Mesenchymal stem cell (in vitro differentiated cells and primary cell): ENCODE measurements around the gene FERD3L.

Experiments
- DNase-seq: peaks from one replicate; pipeline ENCODE4 v3.0.0-alpha.2; 2013
- H2AFZ ChIP-seq: one replicate; pipeline ENCODE4 v1.6.1; 2013; ENCODE audit warnings: low read depth, mild to moderate bottlenecking, control low read depth, inconsistent platforms, low read length, moderate library complexity
- H2AK5ac ChIP-seq: 2 replicates; pipeline ENCODE4 v1.6.1; 2013; ENCODE audit warnings: low read length, moderate library complexity, mild to moderate bottlenecking, inconsistent platforms; ENCODE audit not compliant: severe bottlenecking
- H2BK120ac ChIP-seq: one replicate; pipeline ENCODE4 v1.6.1; 2013; ENCODE audit warnings: low read depth, mild to moderate bottlenecking, inconsistent platforms, low read length, moderate library complexity
- H2BK12ac ChIP-seq, 2 experiments: one replicate each; pipeline ENCODE4 v1.6.1; 2013; ENCODE audit warnings: inconsistent platforms in 2 of 2, low read length in 2 of 2, mild to moderate bottlenecking in 2 of 2, moderate library complexity in 2 of 2, control low read depth in 1 of 2
- H2BK15ac ChIP-seq: one replicate; pipeline ENCODE4 v1.6.1; 2013; ENCODE audit warnings: mild to moderate bottlenecking, low read depth, inconsistent platforms; ENCODE audit not compliant: poor library complexity, severe bottlenecking
- H2BK5ac ChIP-seq: 2 replicates; pipeline ENCODE4 v1.6.1; 2013; ENCODE audit warnings: low read depth, mild to moderate bottlenecking, low read length, control low read depth, inconsistent platforms; ENCODE audit not compliant: poor library complexity, severe bottlenecking
- H3K14ac ChIP-seq, 2 experiments: one replicate each; pipeline ENCODE4 v1.6.1; 2013; ENCODE audit warnings: inconsistent platforms in 2 of 2, low read length in 2 of 2, control low read depth in 1 of 2, mild to moderate bottlenecking in 1 of 2, moderate library complexity in 1 of 2
- H3K18ac ChIP-seq, 2 experiments: one replicate each; pipeline ENCODE4 v1.6.1; 2013; ENCODE audit warnings: inconsistent platforms in 2 of 2, low read length in 2 of 2, control low read depth in 1 of 2, low read depth in 1 of 2, mild to moderate bottlenecking in 1 of 2
- H3K23ac ChIP-seq, 2 experiments: one replicate each; pipeline ENCODE4 v1.6.1; 2013; ENCODE audit warnings: inconsistent platforms in 2 of 2, low read length in 2 of 2, mild to moderate bottlenecking in 2 of 2, moderate library complexity in 2 of 2, control low read depth in 1 of 2
- H3K27ac ChIP-seq: 2 replicates; pipeline ENCODE4 v1.5.1; 2013; ENCODE audit warnings: mild to moderate bottlenecking, moderate library complexity, low read length, control low read depth, inconsistent platforms; ENCODE audit not compliant: poor library complexity, severe bottlenecking
- H3K27me3 ChIP-seq, 2 experiments: 2 replicates each; pipeline versions ENCODE4 v1.6.1 to v1.7.0; 2013; ENCODE audit warnings: low read length in 2 of 2, mild to moderate bottlenecking in 2 of 2, moderate library complexity in 2 of 2, control low read depth in 1 of 2, inconsistent platforms in 1 of 2; ENCODE audit not compliant: control insufficient read depth in 1 of 2, insufficient read depth in 1 of 2
- H3K36me3 ChIP-seq, 2 experiments: 2 replicates each; pipeline versions ENCODE4 v1.6.1 to v1.7.0; 2013; ENCODE audit warnings: low read length in 2 of 2, control low read depth in 1 of 2, inconsistent platforms in 1 of 2, low read depth in 1 of 2, mild to moderate bottlenecking in 1 of 2; ENCODE audit not compliant: insufficient read depth in 2 of 2, control insufficient read depth in 1 of 2
- H3K4ac ChIP-seq, 2 experiments: one replicate each; pipeline ENCODE4 v1.6.1; 2013; ENCODE audit warnings: inconsistent platforms in 2 of 2, low read length in 2 of 2, mild to moderate bottlenecking in 2 of 2, moderate library complexity in 2 of 2, control low read depth in 1 of 2, low read depth in 1 of 2
- H3K4me1 ChIP-seq: 2 replicates; pipeline ENCODE4 v1.6.1; 2013; ENCODE audit warnings: low read depth, low read length, control low read depth; ENCODE audit not compliant: control insufficient read depth, insufficient read depth
- H3K4me2 ChIP-seq: 2 replicates; pipeline ENCODE4 v1.6.1; 2013; ENCODE audit warnings: low read length, mild to moderate bottlenecking, inconsistent platforms; ENCODE audit not compliant: poor library complexity, severe bottlenecking
- H3K4me3 ChIP-seq, 2 experiments: 2 replicates each; pipeline versions ENCODE4 v1.5.1 to v1.7.0; 2013; ENCODE audit warnings: low read length in 2 of 2, mild to moderate bottlenecking in 2 of 2, control low read depth in 1 of 2, low read depth in 1 of 2; ENCODE audit not compliant: insufficient read depth in 1 of 2
- H3K79me1 ChIP-seq: replicated peaks from 2 replicates; pipeline ENCODE4 v1.6.1; 2013; ENCODE audit warnings: mild to moderate bottlenecking, control low read depth, low read length, inconsistent platforms; ENCODE audit not compliant: poor library complexity, severe bottlenecking
- H3K9ac ChIP-seq: 2 replicates; pipeline ENCODE4 v1.7.0; 2013; ENCODE audit warnings: mild to moderate bottlenecking, low read length, moderate library complexity
- H3K9me3 ChIP-seq: 2 replicates; pipeline ENCODE4 v1.7.0; 2013; ENCODE audit warnings: mild to moderate bottlenecking, low read length; ENCODE audit not compliant: control insufficient read depth
- H4K8ac ChIP-seq: one replicate; pipeline ENCODE4 v1.6.1; 2013; ENCODE audit warnings: inconsistent platforms, mild to moderate bottlenecking, low read length, moderate library complexity
- H4K91ac ChIP-seq: one replicate; pipeline ENCODE4 v1.6.1; 2013; ENCODE audit warnings: mild to moderate bottlenecking, low read length, inconsistent platforms
- WGBS: methylation state at CpG from one replicate; pipeline ENCODE4 v1.1.7; 2013; ENCODE audit warnings: mixed read lengths; 5-methylcytosine and 5-hydroxymethylcytosine counted together

FERD3L gene

DNA sequence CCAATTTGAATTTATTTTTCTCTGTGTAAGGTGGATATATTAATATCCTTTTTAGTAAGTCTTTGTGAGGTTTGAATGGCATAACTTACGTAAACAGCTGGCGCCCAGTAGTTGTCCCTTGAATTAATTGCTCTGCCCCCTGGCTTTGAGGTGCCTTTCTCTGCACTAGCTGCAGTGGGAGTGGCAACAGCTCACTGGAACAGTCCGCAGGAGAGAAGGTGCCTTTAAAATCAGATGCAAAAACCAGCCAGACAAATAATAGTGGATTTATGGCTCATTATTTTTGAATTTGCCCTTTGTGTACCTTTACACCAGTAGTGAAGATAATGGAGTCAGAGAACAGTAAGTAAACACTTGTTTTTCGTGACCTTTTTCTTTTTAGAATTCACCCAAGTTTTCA, 11.8 kb downstream of the FERD3L start:
- H3K36me3 ChIP-seq = no peaks in the 10 kb centered on the region
- no peaks in the 10 kb centered on the region for H3K27me3 ChIP-seq
- H2BK12ac ChIP-seq = no peak overlapping the region
- no peak overlapping the region for H3K18ac ChIP-seq
- H3K23ac ChIP-seq = no peak overlapping the region
- 91% methylated on average over 3 of the region's 4 CpGs for WGBS
- no peak overlapping the region for H4K8ac ChIP-seq
- no peak overlapping the region for H3K4me3 ChIP-seq
- no peak overlapping the region for H3K27ac ChIP-seq
- no peak for DNase-seq
- H3K4me2 ChIP-seq = no peak overlapping the region
- peak overlapping the region; percentile 18 for H3K9ac ChIP-seq
- no peak overlapping the region for H2BK15ac ChIP-seq
- no peaks in the 10 kb centered on the region for H3K9me3 ChIP-seq
- H2BK120ac ChIP-seq = no peak overlapping the region
- H2BK5ac ChIP-seq = no peak overlapping the region
- no peaks in the 10 kb centered on the region for H3K4me1 ChIP-seq
- H4K91ac ChIP-seq = no peak overlapping the region
- H2AFZ ChIP-seq = no peak overlapping the region
- H2AK5ac ChIP-seq = no peak overlapping the region
- no peaks in the 10 kb centered on the region for H3K79me1 ChIP-seq
- no peak overlapping the region for H3K14ac ChIP-seq
- H3K4ac ChIP-seq = no peak overlapping the region

DNA sequence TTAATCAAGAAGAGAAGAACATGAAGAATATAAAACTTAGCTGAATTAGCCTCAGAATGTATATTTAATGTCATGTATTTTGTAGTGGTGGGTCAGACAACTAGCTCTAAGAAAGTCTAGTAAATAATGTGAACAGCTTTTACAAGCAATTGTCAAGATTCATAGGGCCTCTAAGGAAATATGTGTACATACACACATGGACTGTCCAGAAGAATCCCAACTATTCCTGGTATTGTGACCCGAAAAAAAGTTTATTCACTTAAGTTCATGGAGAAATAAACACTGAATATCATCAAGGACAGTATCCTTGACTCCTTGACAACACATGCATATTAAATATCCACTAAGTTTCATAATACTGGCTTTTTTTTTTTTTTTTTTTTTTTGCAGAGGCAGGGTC, 16.4 kb downstream of the FERD3L start:
- no peak for DNase-seq
- no peak overlapping the region for H2BK12ac ChIP-seq
- no peak overlapping the region for H3K14ac ChIP-seq
- no peak overlapping the region for H3K27ac ChIP-seq
- no peak overlapping the region for H2BK15ac ChIP-seq
- no peaks in the 10 kb centered on the region for H3K4me1 ChIP-seq
- H3K23ac ChIP-seq = no peak overlapping the region
- H3K79me1 ChIP-seq = no peaks in the 10 kb centered on the region
- H3K4ac ChIP-seq = no peak overlapping the region
- H4K91ac ChIP-seq = no peak overlapping the region
- H3K27me3 ChIP-seq = no peaks in the 10 kb centered on the region
- no peaks in the 10 kb centered on the region for H3K36me3 ChIP-seq
- H3K4me3 ChIP-seq = no peak overlapping the region
- H2AFZ ChIP-seq = no peak overlapping the region
- 100% methylated on average over 1 of the region's 1 CpG for WGBS
- H4K8ac ChIP-seq = no peak overlapping the region
- no peak overlapping the region for H3K9ac ChIP-seq
- H3K4me2 ChIP-seq = no peak overlapping the region
- no peak overlapping the region for H2BK5ac ChIP-seq
- H2BK120ac ChIP-seq = no peak overlapping the region
- H3K18ac ChIP-seq = no peak overlapping the region
- H2AK5ac ChIP-seq = no peak overlapping the region
- no peaks in the 10 kb centered on the region for H3K9me3 ChIP-seq

DNA sequence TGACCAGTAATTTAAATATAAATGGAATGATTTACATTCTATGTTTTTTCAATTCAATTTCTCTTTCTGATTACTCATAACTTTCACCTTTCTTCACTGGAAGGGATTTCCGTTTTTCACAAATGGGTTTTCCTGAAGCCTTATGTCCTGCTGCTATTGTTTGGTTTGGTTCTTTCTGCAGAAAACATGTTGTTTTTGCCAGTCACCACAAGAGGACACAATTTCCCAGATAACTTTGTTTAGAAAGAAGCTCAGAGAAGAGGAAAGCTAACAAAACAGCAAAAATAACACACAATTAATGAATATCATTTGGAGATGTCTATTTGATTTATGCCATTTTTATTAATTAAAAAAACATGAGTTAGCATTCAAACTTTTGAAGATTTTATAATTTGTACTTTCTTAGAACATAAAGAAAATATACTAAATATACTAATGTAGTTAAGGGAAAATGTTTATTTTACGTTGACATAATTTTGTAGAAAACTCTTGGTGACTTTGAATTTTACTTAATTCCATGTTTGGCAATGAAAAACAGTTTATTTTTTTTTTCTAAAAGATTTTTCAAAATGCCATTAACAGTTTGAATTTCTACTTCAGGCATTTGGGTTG, 23.1 kb downstream of the FERD3L start:
- Histone ChIP-seq H3K27ac (no peak overlapping the region), H3K27me3 (no peaks in the 10 kb centered on the region), H2BK5ac (no peak overlapping the region), H3K79me1 (no peaks in the 10 kb centered on the region), H2BK120ac (no peak overlapping the region), H3K4me3 (no peak overlapping the region), H3K4me2 (no peak overlapping the region), H2BK15ac (no peak overlapping the region), H3K36me3 (no peaks in the 10 kb centered on the region), H3K14ac (no peak overlapping the region), H3K4me1 (peaks cover 13% of the 10 kb centered on the region), H3K9me3 (no peaks in the 10 kb centered on the region), H3K4ac (no peak overlapping the region), H4K91ac (no peak overlapping the region), H2BK12ac (no peak overlapping the region), H3K9ac (no peak overlapping the region), H4K8ac (no peak overlapping the region), H3K18ac (no peak overlapping the region), H2AFZ (no peak overlapping the region), H3K23ac (no peak overlapping the region), H2AK5ac (no peak overlapping the region)
- WGBS = no CpG with 5 or more reads among the region's 2 CpGs
- peak; percentile 67 for DNase-seq

DNA sequence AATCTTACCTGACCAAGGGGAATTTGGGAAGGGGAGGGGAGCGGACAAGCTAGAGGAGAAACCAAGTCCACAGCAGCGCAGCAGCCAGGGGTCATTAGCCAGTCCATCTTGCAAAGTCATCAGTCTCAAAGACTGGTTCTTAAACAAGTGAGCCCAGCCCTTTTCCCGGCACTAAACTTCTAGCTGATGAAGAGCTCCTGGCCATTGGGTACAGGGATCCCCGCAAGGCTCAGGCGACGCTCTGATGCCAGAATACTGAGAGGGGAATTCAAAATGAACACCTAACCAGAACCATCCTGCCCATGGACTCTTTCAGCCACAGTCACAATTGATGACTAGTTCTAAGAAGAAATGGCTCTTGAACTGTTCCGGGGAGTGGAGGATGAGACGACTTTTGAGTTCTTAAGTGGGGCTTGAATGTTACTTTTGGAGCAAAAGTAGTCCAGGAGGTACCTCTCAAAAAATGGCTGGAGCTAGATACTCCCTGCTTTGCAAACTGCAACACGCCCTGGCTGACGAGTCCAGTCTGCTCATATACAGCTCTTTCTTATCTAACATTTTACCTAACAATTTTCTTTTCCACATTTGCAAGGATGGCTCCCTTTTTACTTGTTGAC, 25.2 kb downstream of the FERD3L start:
- Histone ChIP-seq H3K9ac (peak overlapping the region; percentile 26), H3K4ac (no peak overlapping the region), H3K4me1 (peaks cover 14% of the 10 kb centered on the region), H4K91ac (no peak overlapping the region), H3K27me3 (no peaks in the 10 kb centered on the region), H3K27ac (no peak overlapping the region), H3K36me3 (peaks cover 0 to 2% of the 10 kb centered on the region in 2 experiments), H2AK5ac (no peak overlapping the region), H3K9me3 (no peaks in the 10 kb centered on the region), H2AFZ (no peak overlapping the region), H3K4me3 (no peak overlapping the region), H3K18ac (no peak overlapping the region), H2BK12ac (peak overlapping the region in 1 of 2 experiments; percentile 1), H2BK15ac (no peak overlapping the region), H4K8ac (no peak overlapping the region), H2BK5ac (no peak overlapping the region), H3K79me1 (peaks cover 3% of the 10 kb centered on the region), H3K4me2 (no peak overlapping the region), H2BK120ac (no peak overlapping the region), H3K14ac (no peak overlapping the region), H3K23ac (no peak overlapping the region)
- 47% methylated on average over 10 of the region's 10 CpGs for WGBS
- no peak for DNase-seq
